BLaER1 (cell line): ENCODE data around the gene CASP8AP2.
"Not testable (repeated sequence)": the region's sequence is repeated elsewhere in the genome, so short reads cannot be mapped to it uniquely, and the experiment has no call there.

Experiments used
- H3K27ac ChIP-seq: shearing (Covaris generic); formaldehyde crosslinking; 2 replicates; pipeline ENCODE4 v1.8.1; 2022
- H3K27me3 ChIP-seq: shearing (Covaris generic); formaldehyde crosslinking; 2 replicates; pipeline ENCODE4 v1.8.1; 2022
- H3K36me3 ChIP-seq: shearing (Covaris generic); formaldehyde crosslinking; 2 replicates; pipeline ENCODE4 v1.8.1; 2022
- H3K4me1 ChIP-seq: shearing (Covaris generic); formaldehyde crosslinking; 2 replicates; pipeline ENCODE4 v1.8.1; 2022
- H3K4me2 ChIP-seq: shearing (Covaris generic); formaldehyde crosslinking; 2 replicates; pipeline ENCODE4 v1.8.1; 2022
- H3K4me3 ChIP-seq: shearing (Covaris generic); formaldehyde crosslinking; 2 replicates; pipeline ENCODE4 v1.8.1; 2022
- H3K9ac ChIP-seq: shearing (Covaris generic); formaldehyde crosslinking; 2 replicates; pipeline ENCODE4 v1.8.1; 2022
- H3K9me3 ChIP-seq: shearing (Covaris generic); formaldehyde crosslinking; 2 replicates; pipeline ENCODE4 v1.8.1; 2022
- H4K20me1 ChIP-seq: shearing (Covaris generic); formaldehyde crosslinking; 2 replicates; pipeline ENCODE4 v1.8.1; 2022
- Cebpa-rat ChIP-seq: shearing (Covaris generic); IDR thresholded peaks from 2 replicates; pipeline ENCODE4 v1.8.1; 2022

The CASP8AP2 gene

GRCh38 chr6:89873721-89874120 is 44.0 kb downstream of the CASP8AP2 start:
- H3K27me3 ChIP-seq: no peaks in the 10 kb centered on the region
- TF ChIP-seq Cebpa-rat: no peak
- H3K4me1 ChIP-seq: no peaks in the 10 kb centered on the region
- no peaks in the 10 kb centered on the region for H4K20me1 ChIP-seq
- H3K27ac ChIP-seq: no peak overlapping the region
- no peak overlapping the region for H3K4me2 ChIP-seq
- H3K9me3 ChIP-seq: no peaks in the 10 kb centered on the region
- H3K36me3 ChIP-seq: peaks cover 36% of the 10 kb centered on the region
- no peak overlapping the region for H3K4me3 ChIP-seq
- H3K9ac ChIP-seq: no peak overlapping the region

DNA sequence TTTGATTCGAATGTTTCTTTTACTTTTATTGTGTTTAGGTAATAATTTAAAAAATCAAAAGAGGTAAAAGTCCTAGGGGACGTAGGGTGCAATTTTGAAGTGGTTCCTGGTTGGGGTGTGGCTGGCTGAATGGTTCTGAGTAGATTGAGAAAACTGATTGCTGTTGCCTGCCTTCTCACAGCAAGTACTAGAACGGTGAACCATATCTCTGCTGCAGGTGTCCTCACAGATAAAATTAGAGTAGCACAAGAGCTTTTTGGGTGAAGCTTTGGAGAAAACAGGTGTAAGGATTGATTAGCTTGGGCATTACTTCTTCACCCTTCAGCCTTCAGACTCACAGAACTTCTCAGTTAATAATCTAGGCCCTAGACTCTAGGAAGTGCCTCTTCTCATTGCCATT is 44.8 kb downstream of the CASP8AP2 start:
- Histone ChIP-seq H3K4me2 (no peak overlapping the region), H3K9me3 (no peaks in the 10 kb centered on the region), H3K27me3 (no peaks in the 10 kb centered on the region), H3K4me3 (no peak overlapping the region), H3K9ac (no peak overlapping the region), H3K4me1 (no peaks in the 10 kb centered on the region), H3K36me3 (peaks cover 29% of the 10 kb centered on the region), H3K27ac (no peak overlapping the region), H4K20me1 (no peaks in the 10 kb centered on the region)
- no peak for TF ChIP-seq Cebpa-rat

GRCh38 chr6:89886378-89887120 is 56.9 kb downstream of the CASP8AP2 start:
- Histone ChIP-seq H3K9me3 (no peaks in the 10 kb centered on the region), H3K4me1 (no peaks in the 10 kb centered on the region), H3K27me3 (no peaks in the 10 kb centered on the region), H3K4me3 (no peak overlapping the region), H3K36me3 (no peaks in the 10 kb centered on the region), H3K4me2 (no peak overlapping the region), H4K20me1 (no peaks in the 10 kb centered on the region), H3K27ac (no peak overlapping the region), H3K9ac (no peak overlapping the region)
- TF ChIP-seq Cebpa-rat: no peak

GRCh38 chr6:89887452-89888137 is 57.9 kb downstream of the CASP8AP2 start:
- Histone ChIP-seq H3K36me3 (no peaks in the 10 kb centered on the region), H3K9ac (no peak overlapping the region), H4K20me1 (no peaks in the 10 kb centered on the region), H3K4me2 (no peak overlapping the region), H3K4me1 (no peaks in the 10 kb centered on the region), H3K4me3 (no peak overlapping the region), H3K27me3 (no peaks in the 10 kb centered on the region), H3K9me3 (no peaks in the 10 kb centered on the region), H3K27ac (no peak overlapping the region)
- no peak for TF ChIP-seq Cebpa-rat

GRCh38 chr6:89888138-89888514 is 58.4 kb downstream of the CASP8AP2 start:
- Histone ChIP-seq H3K4me3 (no peak overlapping the region), H4K20me1 (no peaks in the 10 kb centered on the region), H3K4me1 (no peaks in the 10 kb centered on the region), H3K4me2 (no peak overlapping the region), H3K9ac (no peak overlapping the region), H3K27me3 (no peaks in the 10 kb centered on the region), H3K36me3 (no peaks in the 10 kb centered on the region), H3K27ac (no peak overlapping the region), H3K9me3 (no peaks in the 10 kb centered on the region)
- no peak for TF ChIP-seq Cebpa-rat

- no peaks in the 10 kb centered on the region for H3K36me3 ChIP-seq
- no peaks in the 10 kb centered on the region for H3K27me3 ChIP-seq
- H3K27ac ChIP-seq: no peak overlapping the region
- H3K4me3 ChIP-seq: no peak overlapping the region
- H3K4me2 ChIP-seq: no peak overlapping the region
- H4K20me1 ChIP-seq: no peaks in the 10 kb centered on the region
- TF ChIP-seq Cebpa-rat: no peak
- no peak overlapping the region for H3K9ac ChIP-seq
- no peaks in the 10 kb centered on the region for H3K4me1 ChIP-seq
- H3K9me3 ChIP-seq: no peaks in the 10 kb centered on the region
Observed at GRCh38 chr6:89888871-89889270, 59.2 kb downstream of the CASP8AP2 start.

- not testable (repeated sequence) for H3K9me3 ChIP-seq, H3K4me3 ChIP-seq, H3K9ac ChIP-seq, H3K36me3 ChIP-seq, H4K20me1 ChIP-seq, H3K27me3 ChIP-seq, H3K4me1 ChIP-seq, H3K4me2 ChIP-seq, H3K27ac ChIP-seq
Observed at GRCh38 chr6:89890845-89891528, 61.3 kb downstream of the CASP8AP2 start.

DNA sequence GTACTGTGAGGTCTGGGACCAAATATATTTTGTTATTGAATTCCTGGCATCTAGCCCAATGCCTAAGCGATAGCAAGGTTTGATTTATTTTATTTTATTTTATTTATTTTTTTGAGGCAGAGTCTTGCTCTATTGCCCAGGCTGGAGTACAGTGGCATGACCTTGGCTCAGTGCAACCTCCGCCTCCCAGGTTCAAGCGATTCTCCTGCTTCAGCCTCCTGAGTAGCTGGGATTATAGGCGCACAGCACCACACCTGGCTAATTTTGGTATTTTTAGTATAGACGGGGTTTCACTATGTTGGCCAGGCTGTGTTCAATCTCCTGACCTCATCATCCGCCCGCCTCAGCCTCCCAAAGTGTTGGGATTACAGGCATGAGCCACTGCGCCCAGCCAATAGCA is 62.9 kb downstream of the CASP8AP2 start:
- H3K4me3 ChIP-seq, H3K36me3 ChIP-seq, H4K20me1 ChIP-seq, H3K27me3 ChIP-seq, H3K9ac ChIP-seq, H3K4me1 ChIP-seq, H3K4me2 ChIP-seq, H3K27ac ChIP-seq, H3K9me3 ChIP-seq: not testable (repeated sequence)

GRCh38 chr6:89894169-89894568 is 64.5 kb downstream of the CASP8AP2 start, which contains the start of gene GJA10:
Gene GJA10, plus strand, starts transcription at chr6:89894469. Its CDS starts 0 bp downstream, at chr6:89894469.
- Histone ChIP-seq H3K27me3 (no peaks in the 10 kb centered on the region), H3K27ac (no peak within 1 kb of the TSS), H3K4me1 (no peaks in the 10 kb centered on the region), H4K20me1 (no peaks in the 10 kb centered on the region), H3K36me3 (no peaks in the 10 kb centered on the region), H3K9me3 (no peaks in the 10 kb centered on the region), H3K4me2 (no peak within 1 kb of the TSS), H3K9ac (no peak within 1 kb of the TSS), H3K4me3 (no peak within 1 kb of the TSS)
- no peak for TF ChIP-seq Cebpa-rat

DNA sequence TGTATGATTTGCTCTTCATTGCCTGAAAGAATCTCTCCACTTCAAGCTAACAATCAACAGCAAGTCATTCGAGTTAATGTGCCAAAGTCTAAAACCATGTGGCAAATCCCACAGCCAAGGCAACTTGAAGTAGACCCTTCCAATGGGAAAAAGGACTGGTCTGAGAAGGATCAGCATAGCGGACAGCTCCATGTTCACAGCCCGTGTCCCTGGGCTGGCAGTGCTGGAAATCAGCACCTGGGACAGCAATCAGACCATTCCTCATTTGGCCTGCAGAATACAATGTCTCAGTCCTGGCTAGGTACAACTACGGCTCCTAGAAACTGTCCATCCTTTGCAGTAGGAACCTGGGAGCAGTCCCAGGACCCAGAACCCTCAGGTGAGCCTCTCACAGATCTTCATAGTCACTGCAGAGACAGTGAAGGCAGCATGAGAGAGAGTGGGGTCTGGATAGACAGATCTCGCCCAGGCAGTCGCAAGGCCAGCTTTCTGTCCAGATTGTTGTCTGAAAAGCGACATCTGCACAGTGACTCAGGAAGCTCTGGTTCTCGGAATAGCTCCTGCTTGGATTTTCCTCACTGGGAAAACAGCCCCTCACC is 65.7 kb downstream of the CASP8AP2 start:
- H3K4me1 ChIP-seq: no peaks in the 10 kb centered on the region
- H3K9me3 ChIP-seq: no peaks in the 10 kb centered on the region
- H3K27ac ChIP-seq: no peak overlapping the region
- no peak overlapping the region for H3K4me2 ChIP-seq
- no peaks in the 10 kb centered on the region for H4K20me1 ChIP-seq
- no peak overlapping the region for H3K4me3 ChIP-seq
- no peak for TF ChIP-seq Cebpa-rat
- no peaks in the 10 kb centered on the region for H3K27me3 ChIP-seq
- H3K36me3 ChIP-seq: no peaks in the 10 kb centered on the region
- H3K9ac ChIP-seq: no peak overlapping the region

GRCh38 chr6:89910001-89910901 is 80.6 kb downstream of the CASP8AP2 start:
- not testable (repeated sequence) for H3K27me3 ChIP-seq, H3K27ac ChIP-seq, H3K36me3 ChIP-seq, H3K4me3 ChIP-seq, H3K9ac ChIP-seq, H3K9me3 ChIP-seq, H4K20me1 ChIP-seq
- H3K4me2 ChIP-seq: peak overlapping the region; percentile 65
- H3K4me1 ChIP-seq: peaks cover 10% of the 10 kb centered on the region; the same call in 1 of the 2 replicates
